Activated CD4-positive, alpha-beta memory T cell treated with anti-CD3 and anti-CD28 coated beads for 36 hours (primary cell): ENCODE results near the gene CELSR1. TPM values are rescaled to one million over a fixed set of nuclear protein-coding genes. Genes with fewer than 3 reads are reported as not detected.

Source experiments
- CTCF ChIA-PET: fragments of 350-600 bp; sonication (Branson Sonifier 250); formaldehyde crosslinking; loops from one replicate; lab custom pipeline; 2021; ENCODE audit warnings: antibody characterized with exemption, inconsistent platforms; lab: Charles Lee
- POLR2A ChIA-PET: fragments of 350-600 bp; sonication (Branson Sonifier 250); formaldehyde crosslinking; loops from one replicate; lab custom pipeline; 2021; ENCODE audit warnings: antibody characterized with exemption; lab: Charles Lee
- DNase-seq: peaks from one replicate; pipeline ENCODE4 v3.0.0-alpha.2; 2020
- H3K27ac Mint-ChIP-seq: one replicate; pipeline ENCODE4 v1.8.0; 2021; ENCODE audit warnings: mixed read lengths
- H3K27me3 Mint-ChIP-seq: one replicate; pipeline ENCODE4 v1.8.0; 2021; ENCODE audit warnings: mixed read lengths
- H3K36me3 Mint-ChIP-seq: one replicate; pipeline ENCODE4 v1.8.0; 2021; ENCODE audit warnings: mixed read lengths
- H3K4me1 Mint-ChIP-seq: one replicate; pipeline ENCODE4 v1.8.0; 2021; ENCODE audit warnings: low read depth, mixed read lengths
- H3K4me3 Mint-ChIP-seq: one replicate; pipeline ENCODE4 v1.8.0; 2021; ENCODE audit warnings: mild to moderate bottlenecking, mixed read lengths
- H3K9me3 Mint-ChIP-seq: one replicate; pipeline ENCODE4 v1.8.0; 2021; ENCODE audit warnings: mixed read lengths
- intact Hi-C: fragments of 100-400 bp; cut with micrococcal nuclease; formaldehyde crosslinking; loops from one replicate; pipeline ENCODE4 v1.15.1; 2023
- total RNA-seq, 2 experiments: library from RNA; stranded (reverse); gene quantifications; one replicate each; pipeline ENCODE4 v1.2.3, GENCODE V29; 2021

Gene CELSR1
- total RNA-seq, 2 experiments from 2014 or later, result 0.24 to 0.36 TPM

DNA sequence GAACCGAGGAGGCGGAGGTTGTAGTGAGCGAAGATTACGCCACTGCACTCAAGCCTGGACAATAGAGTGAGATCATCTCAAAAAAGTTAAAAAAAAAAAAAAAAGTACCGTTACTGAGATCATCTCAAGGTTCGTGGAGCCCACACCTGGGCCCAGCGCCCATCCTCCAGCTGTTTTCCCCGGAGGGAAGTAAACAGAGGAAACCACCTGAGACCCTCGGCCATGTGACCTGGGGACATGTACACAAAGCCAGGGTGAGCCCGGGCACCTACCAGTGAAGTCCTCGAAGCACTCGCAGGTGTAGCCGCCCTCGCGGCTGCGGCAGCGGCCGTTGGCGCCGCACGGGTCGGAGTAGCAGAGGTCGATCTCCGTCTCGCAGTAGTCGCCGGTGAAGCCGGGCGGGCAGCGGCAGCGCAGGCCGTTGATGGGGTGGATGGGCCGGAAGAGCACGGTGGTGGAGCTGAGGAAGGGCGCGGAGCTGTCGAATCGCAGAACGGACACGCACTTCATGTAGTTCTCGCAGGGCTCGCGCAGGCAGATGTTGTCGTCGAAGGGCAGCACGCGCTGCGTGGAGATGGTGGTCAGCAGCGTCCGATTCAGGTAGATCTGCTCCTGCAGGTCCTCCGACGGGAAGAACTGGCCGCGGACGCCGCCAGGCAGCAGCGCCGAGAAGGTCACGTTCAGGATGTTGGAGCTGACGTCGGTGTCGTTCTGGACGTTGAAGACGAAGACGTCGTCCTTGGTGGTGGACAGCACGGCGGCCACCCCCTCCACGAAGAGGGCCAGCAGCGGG, 73.8 kb downstream of the CELSR1 start:
- no peak for DNase-seq
- no peak overlapping the region for H3K4me3 Mint-ChIP-seq
- no peaks in the 10 kb centered on the region for H3K9me3 Mint-ChIP-seq
- ChIA-PET POLR2A (no interaction called here), CTCF (interaction anchor here (0.8 kb wide), 1 partner anchor 96 kb away, joined by 3 read pairs; no protein-coding TSS in a partner anchor)
- H3K27me3 Mint-ChIP-seq, result peaks cover 3% of the 10 kb centered on the region
- H3K4me1 Mint-ChIP-seq, result no peaks in the 10 kb centered on the region
- no peak overlapping the region for H3K27ac Mint-ChIP-seq
- H3K36me3 Mint-ChIP-seq, result no peaks in the 10 kb centered on the region
- intact Hi-C loops, result no loop called here

DNA sequence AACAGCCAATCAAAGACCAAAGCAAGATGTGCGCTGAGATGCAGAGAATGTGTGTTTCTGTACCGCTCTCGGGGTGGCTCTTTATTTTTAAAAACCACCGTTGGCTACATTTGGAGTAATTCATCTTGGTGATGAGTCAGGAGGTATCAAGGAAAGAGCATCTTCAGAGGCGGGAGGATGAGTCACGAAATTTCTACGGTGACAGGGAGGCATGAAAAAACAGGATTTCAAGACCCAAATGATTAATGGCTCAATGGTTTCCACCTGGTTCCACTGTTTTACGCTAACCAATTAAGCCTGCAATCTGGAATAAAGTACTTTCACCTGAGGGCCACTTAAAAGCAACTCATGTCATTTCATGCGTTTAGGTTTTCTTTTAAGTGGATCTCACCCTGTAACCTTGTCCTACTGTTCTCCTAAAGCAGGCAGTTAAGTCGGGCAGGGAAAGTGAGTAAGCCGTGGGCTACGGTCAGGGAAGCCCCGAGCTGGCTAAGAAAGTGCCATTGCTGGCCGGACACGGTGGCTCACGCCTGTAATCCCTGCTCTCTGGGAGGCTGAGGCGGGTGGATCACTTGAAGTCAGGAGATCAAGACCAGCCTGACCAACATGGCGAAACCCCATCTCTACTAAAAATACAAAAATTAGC, 74.6 kb downstream of the CELSR1 start:
- no peak for DNase-seq
- POLR2A ChIA-PET, result no interaction called here
- H3K4me1 Mint-ChIP-seq, result no peaks in the 10 kb centered on the region
- CTCF ChIA-PET, result no interaction called here
- intact Hi-C loops, result no loop called here
- no peak overlapping the region for H3K4me3 Mint-ChIP-seq
- H3K27ac Mint-ChIP-seq, result no peak overlapping the region
- peaks cover 3% of the 10 kb centered on the region for H3K27me3 Mint-ChIP-seq
- H3K36me3 Mint-ChIP-seq, result no peaks in the 10 kb centered on the region
- H3K9me3 Mint-ChIP-seq, result no peaks in the 10 kb centered on the region

DNA sequence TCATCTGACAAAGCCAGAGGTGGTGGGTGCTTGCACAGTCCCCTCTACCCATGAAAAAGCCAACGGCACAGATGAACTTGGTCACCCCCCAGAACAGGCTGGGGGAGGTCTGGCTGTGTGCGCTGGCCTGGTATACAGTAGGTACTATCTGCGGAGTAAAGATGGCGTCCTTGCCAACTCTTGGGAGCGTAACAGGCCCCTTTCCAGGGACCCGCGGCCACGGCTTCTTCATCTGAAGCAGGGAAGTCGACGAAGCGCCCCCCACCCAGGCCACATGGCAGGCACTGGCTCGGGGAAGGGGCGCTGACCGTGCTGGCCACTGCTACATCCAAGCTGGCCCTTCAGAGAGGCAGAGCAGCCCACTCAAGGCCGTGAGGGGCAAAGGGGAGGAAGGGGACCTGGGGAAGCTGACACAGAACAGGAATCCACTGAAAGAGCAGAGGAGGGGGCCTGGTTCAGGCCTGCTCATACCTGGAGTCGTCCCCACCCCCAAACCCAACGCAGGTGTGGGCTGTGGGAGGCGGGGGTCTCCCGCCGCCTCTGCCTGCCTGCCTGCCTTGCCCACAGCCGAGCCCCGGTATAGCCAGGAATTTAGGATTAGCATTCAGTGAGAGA, 75.7 kb downstream of the CELSR1 start:
- POLR2A ChIA-PET, result no interaction called here
- H3K27ac Mint-ChIP-seq, result no peak overlapping the region
- CTCF ChIA-PET, result no interaction called here
- no peaks in the 10 kb centered on the region for H3K4me1 Mint-ChIP-seq
- H3K4me3 Mint-ChIP-seq, result no peak overlapping the region
- H3K9me3 Mint-ChIP-seq, result no peaks in the 10 kb centered on the region
- DNase-seq, result no peak
- peaks cover 3% of the 10 kb centered on the region for H3K27me3 Mint-ChIP-seq
- intact Hi-C loops, result no loop called here
- H3K36me3 Mint-ChIP-seq, result no peaks in the 10 kb centered on the region

- peaks cover 5% of the 10 kb centered on the region for H3K27me3 Mint-ChIP-seq
- intact Hi-C loops, result no loop called here
- CTCF ChIA-PET, result no interaction called here
- H3K27ac Mint-ChIP-seq, result no peak overlapping the region
- DNase-seq, result no peak
- POLR2A ChIA-PET, result no interaction called here
- no peaks in the 10 kb centered on the region for H3K9me3 Mint-ChIP-seq
- no peaks in the 10 kb centered on the region for H3K36me3 Mint-ChIP-seq
- H3K4me3 Mint-ChIP-seq, result no peak overlapping the region
- no peaks in the 10 kb centered on the region for H3K4me1 Mint-ChIP-seq
Measured at GRCh38 chr22:46460857-46461256, 76.6 kb downstream of the CELSR1 start.

GRCh38 chr22:46459347-46460065, 77.9 kb downstream of the CELSR1 start:
- CTCF ChIA-PET, result no interaction called here
- intact Hi-C loops, result no loop called here
- Mint-ChIP-seq H3K9me3 (no peaks in the 10 kb centered on the region), H3K36me3 (no peaks in the 10 kb centered on the region), H3K27ac (no peak overlapping the region), H3K4me3 (no peak overlapping the region), H3K27me3 (peaks cover 5% of the 10 kb centered on the region), H3K4me1 (no peaks in the 10 kb centered on the region)
- no peak for DNase-seq
- POLR2A ChIA-PET, result no interaction called here

DNA sequence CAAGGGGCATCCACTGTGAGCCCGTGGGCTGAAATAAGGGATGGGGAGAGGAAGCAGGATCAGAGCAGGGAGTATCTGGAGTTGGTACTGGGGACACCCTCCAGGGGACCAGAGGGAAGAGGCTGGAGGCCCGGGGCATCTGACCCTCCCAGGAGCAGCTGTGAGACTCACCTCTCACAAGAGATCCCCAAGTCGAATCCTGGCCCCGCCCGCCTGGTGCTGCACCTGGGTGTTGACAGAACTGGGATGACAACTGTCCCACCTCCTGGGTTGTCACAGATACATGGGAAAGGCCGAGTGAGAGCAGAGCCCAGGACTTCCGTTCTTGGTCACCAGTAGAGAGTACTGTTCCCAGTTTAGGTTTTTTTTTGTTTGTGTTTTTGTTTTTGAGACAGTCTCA, 78.9 kb downstream of the CELSR1 start:
- no peaks in the 10 kb centered on the region for H3K9me3 Mint-ChIP-seq
- no peak overlapping the region for H3K27ac Mint-ChIP-seq
- intact Hi-C loops, result no loop called here
- no peaks in the 10 kb centered on the region for H3K36me3 Mint-ChIP-seq
- ChIA-PET POLR2A (no interaction called here), CTCF (no interaction called here)
- no peak overlapping the region for H3K4me3 Mint-ChIP-seq
- H3K27me3 Mint-ChIP-seq, result peaks cover 5% of the 10 kb centered on the region
- no peaks in the 10 kb centered on the region for H3K4me1 Mint-ChIP-seq
- DNase-seq, result no peak

DNA sequence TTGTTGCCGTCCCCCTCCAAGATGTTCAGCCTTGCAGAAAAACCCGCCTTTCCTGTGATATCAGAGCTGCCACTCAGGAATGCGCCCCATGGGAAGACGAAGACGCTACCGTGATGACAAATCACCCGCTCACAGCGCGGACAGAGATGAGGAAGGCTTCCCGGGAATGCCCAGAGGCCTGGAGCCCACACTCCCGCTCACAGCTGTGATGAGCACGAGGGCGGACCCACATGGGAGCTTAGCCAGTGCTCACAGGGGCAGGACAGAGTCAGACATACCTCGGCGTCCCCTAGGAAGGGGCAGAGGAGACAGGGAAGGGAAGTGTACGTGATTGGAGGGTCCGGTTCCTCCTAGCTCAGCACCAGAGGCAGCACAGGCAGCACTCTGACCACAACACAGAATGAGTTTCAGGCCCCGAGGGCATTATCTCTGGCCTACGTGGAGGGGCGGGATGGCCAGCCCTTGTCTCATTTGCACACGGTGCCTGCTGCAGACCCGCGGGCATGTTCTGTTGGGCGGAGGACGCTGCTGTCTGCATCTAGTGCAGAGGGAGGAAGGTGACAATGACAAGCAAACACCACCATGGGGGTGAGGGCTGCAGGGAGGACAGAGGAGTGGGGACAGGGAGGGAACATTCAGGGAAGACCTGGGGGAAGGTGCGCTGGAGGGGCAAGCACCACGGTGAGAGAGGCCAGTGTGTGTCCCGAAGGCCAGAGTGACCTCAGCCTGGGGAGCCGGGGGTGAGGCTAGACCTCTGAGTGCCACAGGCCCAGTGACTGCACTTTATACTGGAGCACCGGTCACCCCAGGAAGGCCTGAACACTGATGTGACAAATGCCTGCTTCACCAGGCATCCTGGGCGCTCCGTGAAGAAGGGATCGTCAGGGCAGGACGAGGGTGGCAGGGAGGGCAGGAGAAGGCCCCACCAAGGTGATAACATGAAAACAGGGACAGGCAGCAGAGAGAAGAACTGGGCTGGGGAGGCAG, 79.6 kb downstream of the CELSR1 start:
- H3K27me3 Mint-ChIP-seq, result peaks cover 5% of the 10 kb centered on the region
- POLR2A ChIA-PET, result no interaction called here
- H3K36me3 Mint-ChIP-seq, result no peaks in the 10 kb centered on the region
- H3K4me3 Mint-ChIP-seq, result no peak overlapping the region
- no peak overlapping the region for H3K27ac Mint-ChIP-seq
- CTCF ChIA-PET, result no interaction called here
- no peaks in the 10 kb centered on the region for H3K4me1 Mint-ChIP-seq
- DNase-seq, result no peak
- intact Hi-C loops, result no loop called here
- H3K9me3 Mint-ChIP-seq, result no peaks in the 10 kb centered on the region

- Mint-ChIP-seq H3K27ac (no peak overlapping the region), H3K4me3 (no peak overlapping the region), H3K27me3 (peaks cover 5% of the 10 kb centered on the region), H3K36me3 (no peaks in the 10 kb centered on the region), H3K9me3 (no peaks in the 10 kb centered on the region), H3K4me1 (no peaks in the 10 kb centered on the region)
- ChIA-PET POLR2A (no interaction called here), CTCF (no interaction called here)
- intact Hi-C loops, result no loop called here
- DNase-seq, result no peak
Measured at GRCh38 chr22:46456818-46457163, 80.6 kb downstream of the CELSR1 start.

- Mint-ChIP-seq H3K27me3 (peaks cover 5% of the 10 kb centered on the region), H3K36me3 (no peaks in the 10 kb centered on the region), H3K27ac (no peak overlapping the region), H3K9me3 (no peaks in the 10 kb centered on the region), H3K4me3 (no peak overlapping the region), H3K4me1 (no peaks in the 10 kb centered on the region)
- intact Hi-C loops, result no loop called here
- ChIA-PET POLR2A (no interaction called here), CTCF (no interaction called here)
- DNase-seq, result no peak
Measured at GRCh38 chr22:46455446-46455845, 82.0 kb downstream of the CELSR1 start.

GRCh38 chr22:46454504-46455269, 82.7 kb downstream of the CELSR1 start:
- Mint-ChIP-seq H3K36me3 (no peaks in the 10 kb centered on the region), H3K4me1 (no peaks in the 10 kb centered on the region), H3K27me3 (peaks cover 2% of the 10 kb centered on the region), H3K9me3 (no peaks in the 10 kb centered on the region), H3K27ac (no peak overlapping the region), H3K4me3 (no peak overlapping the region)
- intact Hi-C loops, result no loop called here
- DNase-seq, result no peak
- POLR2A ChIA-PET, result no interaction called here
- CTCF ChIA-PET, result no interaction called here

- no peak overlapping the region for H3K4me3 Mint-ChIP-seq
- ChIA-PET CTCF (no interaction called here), POLR2A (no interaction called here)
- H3K4me1 Mint-ChIP-seq, result no peaks in the 10 kb centered on the region
- no peaks in the 10 kb centered on the region for H3K9me3 Mint-ChIP-seq
- no peak overlapping the region for H3K27ac Mint-ChIP-seq
- no peaks in the 10 kb centered on the region for H3K36me3 Mint-ChIP-seq
- DNase-seq, result no peak
- intact Hi-C loops, result no loop called here
- peaks cover 2% of the 10 kb centered on the region for H3K27me3 Mint-ChIP-seq
Measured at GRCh38 chr22:46453829-46454503, 83.5 kb downstream of the CELSR1 start.
